GM19328 (cell line): ENCODE measurements around the gene DEPDC5.

Source experiments
- ATAC-seq: cut with Tn5 transposase; IDR thresholded peaks from one replicate; pipeline ENCODE4 v1.9.1; 2021; ENCODE audit warnings: mild to moderate bottlenecking, moderate library complexity; ENCODE audit not compliant: unreplicated experiment

The DEPDC5 gene

GRCh38 chr22:31920306-31920705 is 166.5 kb downstream of the DEPDC5 start:
- no peak for ATAC-seq

- ATAC-seq: no peak
Measured at GRCh38 chr22:31921106-31921505, 167.3 kb downstream of the DEPDC5 start.

- ATAC-seq: no peak
Measured at GRCh38 chr22:31922534-31922933, 168.7 kb downstream of the DEPDC5 start.

GRCh38 chr22:31923136-31923535 is 169.3 kb downstream of the DEPDC5 start:
- no peak for ATAC-seq

- no peak for ATAC-seq
Measured at GRCh38 chr22:31923747-31924146, 169.9 kb downstream of the DEPDC5 start.

GRCh38 chr22:31925056-31925455 is 171.2 kb downstream of the DEPDC5 start:
- ATAC-seq: no peak

- no peak for ATAC-seq
Measured at GRCh38 chr22:31926024-31926423, 172.2 kb downstream of the DEPDC5 start.

- ATAC-seq: no peak
Measured at GRCh38 chr22:31926969-31927368, 173.2 kb downstream of the DEPDC5 start.

GRCh38 chr22:31927562-31927961 is 173.7 kb downstream of the DEPDC5 start:
- ATAC-seq: no peak

GRCh38 chr22:31929167-31929930 is 175.5 kb downstream of the DEPDC5 start:
- ATAC-seq: no peak

GRCh38 chr22:31932863-31933262 is 179.0 kb downstream of the DEPDC5 start:
- no peak for ATAC-seq

GRCh38 chr22:31933406-31933805 is 179.6 kb downstream of the DEPDC5 start:
- no peak for ATAC-seq

GRCh38 chr22:31933816-31934482 is 180.1 kb downstream of the DEPDC5 start:
- no peak for ATAC-seq

GRCh38 chr22:31935961-31936635 is 182.3 kb downstream of the DEPDC5 start:
- no peak for ATAC-seq

GRCh38 chr22:31937341-31937740 is 183.5 kb downstream of the DEPDC5 start:
- ATAC-seq: no peak

GRCh38 chr22:31938296-31938695 is 184.5 kb downstream of the DEPDC5 start:
- ATAC-seq: no peak

- no peak for ATAC-seq
Measured at GRCh38 chr22:31940506-31940905, 186.7 kb downstream of the DEPDC5 start.

GRCh38 chr22:31942091-31942490 is 188.3 kb downstream of the DEPDC5 start:
- ATAC-seq: no peak

- ATAC-seq: no peak
Measured at GRCh38 chr22:31943206-31943977, 189.6 kb downstream of the DEPDC5 start.

GRCh38 chr22:31943978-31944699 is 190.3 kb downstream of the DEPDC5 start, which contains the start of gene YWHAH:
Gene YWHAH (plus strand): TSS chr22:31944535. CDS start chr22:31944734, 199 bp downstream.
- peak; percentile 71 for ATAC-seq
